LNCaP clone FGC (cell line): ENCODE results near the gene TMEM150B.

Source experiments
- DNase-seq: peaks from one replicate; pipeline ENCODE4 v3.0.0-alpha.2; 2011; ENCODE audit warnings: low read depth
- H3K4me3 ChIP-seq: 2 replicates; pipeline ENCODE4 v1.5.1; 2011; ENCODE audit warnings: mild to moderate bottlenecking, low read depth, low read length, control low read depth
- TF ChIP-seq, protein P1 (sequence below): IDR thresholded peaks from 2 replicates; pipeline ENCODE4 v1.5.1; 2012; ENCODE audit warnings: mild to moderate bottlenecking; ENCODE audit not compliant: control insufficient read depth, insufficient read depth; ENCODE audit errors: extremely low read depth

The TMEM150B gene

DNA sequence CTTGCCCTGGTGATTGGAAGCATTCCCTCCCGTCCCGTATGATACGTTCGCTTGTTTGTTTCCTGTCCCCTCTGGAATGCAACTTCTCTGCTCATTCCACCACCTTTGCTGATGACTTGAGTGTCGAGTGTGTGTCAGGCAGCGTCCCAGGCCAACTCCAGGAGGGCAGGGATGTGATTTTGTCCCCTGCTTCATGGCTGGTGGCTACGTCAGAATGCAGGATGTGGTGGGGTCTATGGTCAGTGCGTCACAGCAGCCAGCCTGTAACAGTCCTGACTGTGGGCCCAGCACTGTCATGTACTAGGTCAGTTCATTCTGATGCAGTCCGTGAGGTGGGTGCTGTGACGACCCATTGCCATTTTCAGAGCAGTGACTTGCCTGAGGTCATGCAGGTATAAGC is 25.1 kb downstream of the TMEM150B start:
- TF ChIP-seq, protein P1, sequence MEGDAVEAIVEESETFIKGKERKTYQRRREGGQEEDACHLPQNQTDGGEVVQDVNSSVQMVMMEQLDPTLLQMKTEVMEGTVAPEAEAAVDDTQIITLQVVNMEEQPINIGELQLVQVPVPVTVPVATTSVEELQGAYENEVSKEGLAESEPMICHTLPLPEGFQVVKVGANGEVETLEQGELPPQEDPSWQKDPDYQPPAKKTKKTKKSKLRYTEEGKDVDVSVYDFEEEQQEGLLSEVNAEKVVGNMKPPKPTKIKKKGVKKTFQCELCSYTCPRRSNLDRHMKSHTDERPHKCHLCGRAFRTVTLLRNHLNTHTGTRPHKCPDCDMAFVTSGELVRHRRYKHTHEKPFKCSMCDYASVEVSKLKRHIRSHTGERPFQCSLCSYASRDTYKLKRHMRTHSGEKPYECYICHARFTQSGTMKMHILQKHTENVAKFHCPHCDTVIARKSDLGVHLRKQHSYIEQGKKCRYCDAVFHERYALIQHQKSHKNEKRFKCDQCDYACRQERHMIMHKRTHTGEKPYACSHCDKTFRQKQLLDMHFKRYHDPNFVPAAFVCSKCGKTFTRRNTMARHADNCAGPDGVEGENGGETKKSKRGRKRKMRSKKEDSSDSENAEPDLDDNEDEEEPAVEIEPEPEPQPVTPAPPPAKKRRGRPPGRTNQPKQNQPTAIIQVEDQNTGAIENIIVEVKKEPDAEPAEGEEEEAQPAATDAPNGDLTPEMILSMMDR: no peak
- no peak overlapping the region for H3K4me3 ChIP-seq
- DNase-seq: no peak

DNA sequence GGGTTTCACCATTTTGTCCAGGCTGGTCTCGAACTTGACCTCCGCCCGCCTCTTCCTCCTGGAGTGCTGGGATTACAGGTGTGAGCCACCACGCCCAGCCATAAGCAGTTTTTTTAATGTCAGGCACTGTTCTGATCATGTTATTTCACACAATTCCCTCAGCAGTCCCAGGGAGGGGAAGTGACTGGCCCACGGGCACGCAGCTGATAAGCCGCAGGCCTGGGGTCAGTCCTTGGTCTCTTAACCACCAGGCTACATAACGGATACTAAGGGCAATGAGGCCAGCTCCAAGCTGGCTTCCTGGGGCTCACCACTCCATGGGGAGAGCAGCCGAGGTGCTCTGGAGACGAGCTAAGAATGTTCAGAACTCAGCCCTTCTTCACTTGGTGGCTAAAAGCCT is 27.9 kb downstream of the TMEM150B start:
- TF ChIP-seq, protein P1: no peak
- DNase-seq: no peak
- H3K4me3 ChIP-seq: no peak overlapping the region

DNA sequence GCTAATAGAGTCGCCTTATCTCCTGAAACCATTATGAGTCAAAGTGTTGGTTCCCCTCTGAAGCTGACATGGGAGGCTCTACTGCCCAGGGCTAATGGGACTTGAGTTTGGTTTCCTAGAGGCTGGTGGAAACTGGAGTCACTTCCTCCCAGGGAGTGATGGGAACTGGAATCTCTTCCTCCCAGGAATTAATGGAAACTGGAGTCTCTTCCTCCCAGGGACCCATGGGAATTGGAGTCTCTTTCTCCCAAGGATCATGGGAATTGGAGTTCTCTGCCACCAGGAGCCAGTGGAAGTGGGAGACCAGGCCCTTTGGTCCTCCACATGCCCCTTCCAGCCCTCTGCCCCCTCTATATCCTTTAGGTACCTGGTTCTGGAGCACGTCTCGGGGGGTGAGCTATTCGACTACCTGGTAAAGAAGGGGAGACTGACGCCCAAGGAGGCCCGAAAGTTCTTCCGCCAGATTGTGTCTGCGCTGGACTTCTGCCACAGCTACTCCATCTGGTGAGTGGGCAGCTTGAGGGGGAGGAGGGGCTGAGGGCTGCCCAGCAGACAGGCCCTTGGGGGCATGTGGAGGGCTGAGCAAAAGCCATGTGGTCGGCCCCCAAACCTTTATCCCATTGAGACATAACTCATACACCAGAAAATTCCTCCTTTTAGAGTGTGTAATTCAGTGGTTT is 35.9 kb downstream of the TMEM150B start:
- TF ChIP-seq, protein P1: no peak
- no peak for DNase-seq
- H3K4me3 ChIP-seq: no peak overlapping the region

DNA sequence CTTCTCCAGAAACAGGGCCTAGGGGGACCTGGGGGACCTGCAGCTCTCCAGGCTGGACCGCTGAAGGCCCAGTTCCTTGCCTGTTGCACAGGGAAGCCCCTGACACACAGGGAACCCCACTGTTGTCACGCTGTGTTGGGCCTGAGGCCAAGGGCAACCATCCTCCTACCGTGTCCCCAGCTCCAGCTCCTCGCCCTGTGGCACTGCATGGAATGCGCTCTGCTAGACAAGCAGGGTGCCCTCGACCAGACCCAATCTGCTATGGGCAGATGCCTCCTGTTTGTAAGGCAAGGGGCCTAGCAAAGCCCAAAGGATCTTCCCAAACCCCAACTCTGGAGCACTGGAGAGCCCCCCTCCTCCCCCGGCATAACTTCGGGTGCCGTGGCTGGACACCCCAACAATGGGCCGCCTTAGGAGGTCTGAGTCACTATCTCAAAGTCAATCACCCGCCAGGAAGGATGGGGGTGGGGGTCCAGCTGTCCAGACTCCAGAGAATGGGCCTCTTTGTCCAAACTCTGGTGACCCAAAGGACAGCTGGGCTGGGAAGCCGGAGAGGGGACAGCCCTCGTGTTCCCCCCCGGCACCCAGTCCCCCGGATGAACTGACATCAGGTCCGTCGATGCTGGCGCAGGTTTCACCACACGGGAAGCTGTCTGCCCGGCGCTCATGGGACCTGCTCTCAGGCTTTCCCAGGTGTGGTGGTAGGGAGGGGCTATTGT is 37.6 kb downstream of the TMEM150B start:
- TF ChIP-seq, protein P1: no peak
- no peak overlapping the region for H3K4me3 ChIP-seq
- no peak for DNase-seq

DNA sequence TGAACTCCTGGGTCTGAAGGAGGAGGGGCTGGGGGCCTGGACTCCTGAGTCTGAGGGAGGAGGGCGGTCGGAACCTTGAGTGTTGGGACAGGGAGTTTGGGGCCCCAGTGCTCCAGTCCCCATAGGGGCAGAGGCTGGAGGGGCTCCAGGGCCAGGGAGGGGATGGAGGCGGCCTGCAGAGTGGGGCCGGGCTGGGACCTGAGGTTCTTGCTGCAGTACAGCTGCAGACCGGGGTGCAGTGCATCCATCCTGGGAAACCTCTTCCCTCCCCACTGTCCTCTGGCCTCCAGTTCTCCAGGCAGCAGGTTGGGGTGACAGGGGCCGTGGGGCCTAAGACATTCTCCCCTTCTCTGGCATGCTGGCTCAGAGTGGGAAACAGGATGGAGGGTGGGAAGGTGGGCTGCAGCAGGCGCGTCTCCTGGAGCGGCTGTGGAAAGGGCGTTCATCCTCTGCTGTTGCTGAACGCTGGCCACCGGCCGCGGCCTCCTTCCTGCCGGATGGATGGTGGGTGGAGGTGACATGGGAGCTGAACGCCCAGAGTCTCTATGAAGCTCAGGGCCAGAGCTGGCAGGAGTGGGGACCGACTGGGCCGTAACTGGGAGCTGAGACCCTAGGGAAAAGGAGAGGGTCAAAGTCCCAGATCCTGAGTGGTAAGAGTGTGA is 39.8 kb downstream of the TMEM150B start:
- DNase-seq: no peak
- TF ChIP-seq, protein P1: no peak
- no peak overlapping the region for H3K4me3 ChIP-seq

DNA sequence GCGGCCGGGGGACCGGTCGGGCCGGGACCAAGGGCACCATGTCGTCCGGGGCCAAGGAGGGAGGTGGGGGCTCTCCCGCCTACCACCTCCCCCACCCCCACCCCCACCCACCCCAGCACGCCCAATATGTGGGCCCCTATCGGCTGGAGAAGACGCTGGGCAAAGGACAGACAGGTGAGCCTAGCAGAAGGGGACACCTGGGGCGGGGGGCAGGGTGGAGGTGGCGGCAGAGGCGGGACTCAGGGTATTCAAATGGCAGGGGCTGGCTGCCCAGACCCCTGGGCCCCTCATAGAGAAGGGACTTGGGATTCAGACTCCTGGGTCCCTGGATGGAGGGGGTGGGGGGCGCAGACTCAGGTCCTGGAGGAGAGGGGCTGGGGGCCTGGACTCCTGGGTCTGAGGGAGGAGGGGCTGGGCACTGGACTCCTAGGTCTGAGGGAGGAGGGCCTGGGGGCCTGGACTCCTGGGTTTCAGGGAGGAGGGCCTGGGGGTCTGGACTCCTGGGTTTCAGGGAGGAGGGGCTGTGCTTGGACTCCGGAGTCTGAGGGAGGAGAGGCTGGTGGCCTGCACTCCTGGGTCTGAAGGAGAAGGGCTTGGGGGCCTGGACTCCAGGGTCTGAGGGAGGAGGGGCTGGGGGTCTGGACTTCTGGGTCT is 40.6 kb downstream of the TMEM150B start:
- TF ChIP-seq, protein P1: no peak
- H3K4me3 ChIP-seq: no peak overlapping the region
- DNase-seq: no peak
